ENCODE data around the gene PCSK5. TPM values are rescaled to one million over a fixed set of nuclear protein-coding genes. Genes with fewer than 3 reads are reported as not detected.

PCSK5 gene
- total and polyA plus RNA-seq, 12 donors, result 2.2 to 31.8 (median 8.4) TPM

GRCh38 chr9:76206821-76207220 is 316.3 kb downstream of the PCSK5 start:
- WGBS, 4 donors, result 51 to 64% (median 57%) methylated on average over 1 of the region's 1 CpG
- Histone ChIP-seq H3K27me3 (no peaks in the 10 kb centered on the region), H3K36me3 (replicated peaks in 1 of 2) (no peaks in the 10 kb centered on the region), H3K4me1 (replicated peaks in 1 of 2) (no peaks in the 10 kb centered on the region), H3K4me3 (no peak overlapping the region), H3K9me3 (replicated peaks in 1 of 3) (no peaks in the 10 kb centered on the region), H3K27ac (no peak overlapping the region)
- no peak for DNase-seq
- intact Hi-C loops (cut with DNase I), result no loop called here
- TF ChIP-seq CTCF (IDR thresholded peaks at IDR 0.05) (no peak), POLR2A (IDR thresholded peaks at IDR 0.05) (no peak)

- Histone ChIP-seq H3K4me1 (replicated peaks in 1 of 2) (peaks cover 11 to 19% of the 10 kb centered on the region in 2 donors), H3K36me3 (replicated peaks in 1 of 2) (no peaks in the 10 kb centered on the region), H3K27ac (no peak overlapping the region), H3K4me3 (no peak overlapping the region), H3K27me3 (no peaks in the 10 kb centered on the region), H3K9me3 (replicated peaks in 1 of 3) (no peaks in the 10 kb centered on the region)
- TF ChIP-seq CTCF (IDR thresholded peaks at IDR 0.05) (no peak), POLR2A (IDR thresholded peaks at IDR 0.05) (no peak)
- 86 to 95% (median 89%) methylated on average over 3 of the region's 3 CpGs for WGBS, 4 donors
- no peak for DNase-seq
- intact Hi-C loops (cut with DNase I), result no loop called here
Observed at GRCh38 chr9:76213751-76214150, 323.3 kb downstream of the PCSK5 start.

DNA sequence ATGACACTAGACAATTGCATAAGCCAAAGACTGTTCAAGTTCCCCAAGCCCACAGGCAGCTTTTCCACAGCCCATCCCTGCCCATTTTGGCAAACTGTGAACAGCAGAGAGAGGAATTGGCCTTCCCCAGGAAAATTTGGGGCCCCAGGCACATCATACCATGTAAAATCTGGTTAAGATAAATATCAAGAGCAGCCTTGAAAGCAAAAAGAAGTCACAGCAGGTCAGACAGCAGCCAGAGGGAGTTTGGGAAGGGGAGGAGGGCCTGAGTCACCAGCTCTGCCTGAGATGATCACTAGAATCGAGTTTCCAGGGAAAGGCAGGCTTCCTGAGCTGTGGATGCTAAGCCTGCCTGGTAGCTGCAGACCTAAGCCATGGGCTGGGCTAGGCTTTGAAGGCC is 324.6 kb downstream of the PCSK5 start:
- Histone ChIP-seq H3K36me3 (replicated peaks in 1 of 2) (no peaks in the 10 kb centered on the region), H3K27me3 (no peaks in the 10 kb centered on the region), H3K27ac (peak overlapping the region in 4 of 5 donors; percentile 35 to 60 (median 48)), H3K4me3 (no peak overlapping the region), H3K4me1 (replicated peaks in 1 of 2) (peaks cover 11 to 19% of the 10 kb centered on the region in 2 donors), H3K9me3 (replicated peaks in 1 of 3) (no peaks in the 10 kb centered on the region)
- intact Hi-C loops (cut with DNase I), result no loop called here
- TF ChIP-seq CTCF (IDR thresholded peaks at IDR 0.05), result peak in 2 of 6 experiments; percentile 9
- TF ChIP-seq POLR2A (IDR thresholded peaks at IDR 0.05), result no peak
- DNase-seq, result peak; percentile 50 to 87 (median 78)
- 19 to 42% (median 29%) methylated on average over 1 of the region's 1 CpG for WGBS, 4 donors

- TF ChIP-seq CTCF (IDR thresholded peaks at IDR 0.05), result no peak
- Histone ChIP-seq H3K4me1 (replicated peaks in 1 of 2) (peaks cover 11 to 19% of the 10 kb centered on the region in 2 donors), H3K4me3 (no peak overlapping the region), H3K27ac (peak overlapping the region in 3 of 5 donors; percentile 21 to 60 (median 60)), H3K27me3 (no peaks in the 10 kb centered on the region), H3K9me3 (replicated peaks in 1 of 3) (no peaks in the 10 kb centered on the region), H3K36me3 (replicated peaks in 1 of 2) (no peaks in the 10 kb centered on the region)
- DNase-seq, result no peak
- 68 to 90% (median 81%) methylated on average over 2 of the region's 2 CpGs for WGBS, 4 donors
- intact Hi-C loops (cut with DNase I), result no loop called here
Observed at GRCh38 chr9:76216161-76216649, 325.7 kb downstream of the PCSK5 start.

Data from adrenal gland (tissue), 12 donors.